GM12878 (cell line): ENCODE data around the gene FBXW8. TPM values are rescaled to one million over a fixed set of nuclear protein-coding genes. Genes with fewer than 3 reads are reported as not detected.

ENCODE experiments used
- ASH2L ChIP-seq: fragments of 300-600, 200-600 bp; sonication (generic); IDR thresholded peaks from 2 replicates; pipeline ENCODE4 v1.6.1; 2017; ENCODE audit warnings: low read depth, mild to moderate bottlenecking, borderline replicate concordance
- BRCA1 ChIP-seq: IDR thresholded peaks from 2 replicates; pipeline ENCODE4 v1.6.1; 2011; ENCODE audit warnings: low read depth, low read length, improper control_type of control experiment
- CHD1 ChIP-seq: IDR thresholded peaks from 2 replicates; pipeline ENCODE4 v1.6.1; 2012; ENCODE audit warnings: low read depth, low read length, improper control_type of control experiment
- EED ChIP-seq: sonication (generic); IDR thresholded peaks from 2 replicates; pipeline ENCODE4 v1.6.1; 2016; ENCODE audit warnings: antibody characterized with exemption, low read depth
- ELK1 ChIP-seq: IDR thresholded peaks from 2 replicates; pipeline ENCODE4 v1.6.1; 2012; ENCODE audit warnings: low read depth, low read length, improper control_type of control experiment
- POLR2AphosphoS2 ChIP-seq: IDR thresholded peaks from 2 replicates; pipeline ENCODE4 v1.6.1; 2011; ENCODE audit warnings: low read depth, mild to moderate bottlenecking, low read length, improper control_type of control experiment, moderate library complexity
- SRF ChIP-seq, 2 experiments: IDR thresholded peaks; 2 replicates each; pipeline ENCODE4 v1.6.1; 2011; ENCODE audit warnings: low read depth in 2 of 2, low read length in 2 of 2, mild to moderate bottlenecking in 1 of 2, moderate library complexity in 1 of 2
- ZNF274 ChIP-seq: IDR thresholded peaks from one replicate; pipeline ENCODE4 v1.8.0; 2011; ENCODE audit not compliant: insufficient read length, insufficient read depth
- ZNF592 ChIP-seq: fragments of 450-650 bp; IDR thresholded peaks from 2 replicates; pipeline ENCODE4 v1.6.1; 2017; ENCODE audit warnings: mild to moderate bottlenecking, moderate library complexity
- polyA plus RNA-seq, 11 experiments: library from polyadenylated mRNA; depleted of rRNA in 4 of 11; unstranded in 6 of 11; stranded (reverse) in 5 of 11; fragments of >200 nt; fragmentation: Nextera tagmentation in 4 of 11; fragmentation: Illumina TruSeq in 1 of 11; extraction: Ambion mirVana in 4 of 11; extraction: Trizol in 1 of 11; gene quantifications; 1 replicate in 1 of 11; 2 replicates in 10 of 11; pipeline versions ENCODE4 v1.2.1 to v1.2.3, GENCODE V29; 2011 to 2016; ENCODE audit warnings: inconsistent platforms in 2 of 11, missing spikeins in 2 of 11, low read depth in 1 of 11
- total RNA-seq, 4 experiments: library from RNA; depleted of rRNA in 3 of 4; stranded (reverse); fragments of >200 nt in 3 of 4; fragmentation: Illumina TruSeq in 1 of 4; extraction: Trizol in 1 of 4; gene quantifications; 2 replicates each; pipeline versions ENCODE4 v1.2.1 to v1.2.3, GENCODE V29; 2013 to 2021

Gene FBXW8
- total and polyA plus RNA-seq, 10 of the 15 experiments (the other 5 are each of a cell fraction or from before 2014, with no cell fraction given), result 0.49 to 7.5 (median 4.4) TPM

DNA sequence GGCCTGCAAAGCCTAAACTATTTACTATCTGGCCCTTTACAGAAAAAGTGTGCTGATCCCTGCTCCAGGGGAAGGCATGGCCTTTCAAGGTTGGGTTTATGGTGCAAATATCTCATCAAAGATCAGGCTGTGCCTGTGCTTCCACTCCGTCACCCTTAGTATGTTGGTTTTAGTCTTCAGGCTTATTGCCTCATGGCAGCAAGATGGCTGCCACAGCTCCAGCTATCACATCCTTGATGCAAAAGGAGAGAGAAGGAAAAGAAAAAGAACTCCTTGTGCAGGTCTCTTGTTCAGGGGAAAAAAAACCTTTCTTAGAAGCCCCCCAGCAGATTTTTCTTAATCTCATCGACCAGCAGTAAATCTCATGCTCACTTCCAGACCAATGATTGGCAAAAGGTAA is 20.4 kb upstream of the FBXW8 start (continued):
- no peak for TF ChIP-seq POLR2AphosphoS2
- no peak for TF ChIP-seq ZNF592
- TF ChIP-seq ELK1, result no peak
- no peak for TF ChIP-seq BRCA1
- no peak for TF ChIP-seq ASH2L
- no peak for TF ChIP-seq SRF (IDR thresholded peaks at IDR 0.05; ENCODE audit: low read depth in 2 of 2, low read length in 2 of 2)
- no peak for TF ChIP-seq ZNF274
- TF ChIP-seq CHD1, result no peak
- TF ChIP-seq EED, result no peak
